Measurements from ENCODE around the gene MRPL14.

The MRPL14 gene

GRCh38 chr6:44101832-44102231 is 25.4 kb downstream of the MRPL14 start:
- TF ChIP-seq ZNF8 (CRISPR knock-in tag; IDR thresholded peaks at IDR 0.05) (no peak), TOX (CRISPR knock-in tag; IDR thresholded peaks at IDR 0.05; ENCODE audit: borderline replicate concordance) (no peak), ZFP3 (CRISPR knock-in tag; IDR thresholded peaks at IDR 0.05) (no peak), CSRNP3 (CRISPR knock-in tag; IDR thresholded peaks at IDR 0.05) (no peak), ZNF565 (CRISPR knock-in tag; conservative IDR thresholded peaks at IDR 0.05; ENCODE audit: low read depth) (no peak), RARB (CRISPR knock-in tag; IDR thresholded peaks at IDR 0.05) (no peak), ESRRG (CRISPR knock-in tag; IDR thresholded peaks at IDR 0.05) (no peak), OSR1 (CRISPR knock-in tag; IDR thresholded peaks at IDR 0.05) (no peak), PPARA (CRISPR knock-in tag; IDR thresholded peaks at IDR 0.05; ENCODE audit: borderline replicate concordance) (no peak), POU6F1 (CRISPR knock-in tag; IDR thresholded peaks at IDR 0.05; ENCODE audit: borderline replicate concordance, low read depth) (no peak), ARNTL (CRISPR knock-in tag; IDR thresholded peaks at IDR 0.05; ENCODE audit: borderline replicate concordance, low read depth) (no peak), ZFP30 (CRISPR knock-in tag; IDR thresholded peaks at IDR 0.05) (no peak), TCF4 (CRISPR knock-in tag; IDR thresholded peaks at IDR 0.05; ENCODE audit: borderline replicate concordance) (no peak)
- ATAC-seq: no peak

GRCh38 chr6:44100088-44100550 is 27.1 kb downstream of the MRPL14 start:
- peak; percentile 87 for ATAC-seq
- TF ChIP-seq ZFP3 (CRISPR knock-in tag; IDR thresholded peaks at IDR 0.05): no peak
- no peak for TF ChIP-seq ZNF70 (CRISPR knock-in tag; IDR thresholded peaks at IDR 0.05)
- TF ChIP-seq ZNF565 (CRISPR knock-in tag; conservative IDR thresholded peaks at IDR 0.05; ENCODE audit: low read depth): no peak
- TF ChIP-seq RARB (CRISPR knock-in tag; IDR thresholded peaks at IDR 0.05): no peak

- ATAC-seq: no peak
- TF ChIP-seq ESRRG (CRISPR knock-in tag; IDR thresholded peaks at IDR 0.05) (no peak), ZC3H10 (CRISPR knock-in tag; IDR thresholded peaks at IDR 0.05) (no peak), POU6F1 (CRISPR knock-in tag; IDR thresholded peaks at IDR 0.05; ENCODE audit: borderline replicate concordance, low read depth) (no peak), ISL1 (CRISPR knock-in tag; IDR thresholded peaks at IDR 0.05) (no peak), ZNF70 (CRISPR knock-in tag; IDR thresholded peaks at IDR 0.05) (no peak), SNAI2 (CRISPR knock-in tag; IDR thresholded peaks at IDR 0.05) (no peak), CSRNP3 (CRISPR knock-in tag; IDR thresholded peaks at IDR 0.05) (no peak), ZNF565 (CRISPR knock-in tag; conservative IDR thresholded peaks at IDR 0.05; ENCODE audit: low read depth) (no peak), ZFP30 (CRISPR knock-in tag; IDR thresholded peaks at IDR 0.05) (no peak), TOX (CRISPR knock-in tag; IDR thresholded peaks at IDR 0.05; ENCODE audit: borderline replicate concordance) (no peak), PATZ1 (CRISPR knock-in tag; IDR thresholded peaks at IDR 0.05; ENCODE audit: borderline replicate concordance) (no peak), CREB5 (CRISPR knock-in tag; IDR thresholded peaks at IDR 0.05; ENCODE audit: low read depth) (no peak), BACH2 (CRISPR knock-in tag; IDR thresholded peaks at IDR 0.05; ENCODE audit: borderline replicate concordance) (no peak), RARB (CRISPR knock-in tag; IDR thresholded peaks at IDR 0.05) (no peak)
These were observed 28.1 kb downstream of the MRPL14 start for GRCh38 chr6:44099192-44099591.
